IMR-90 (cell line): ENCODE data around the gene SAMD8. TPM values are rescaled to one million over a fixed set of nuclear protein-coding genes. Genes with fewer than 3 reads are reported as not detected.
"Not testable (repeated sequence)": the region's sequence is repeated elsewhere in the genome, so short reads cannot be mapped to it uniquely, and the experiment has no call there.

Experiments
- ATAC-seq: fragments of 200-7000 bp; cut with Tn5 transposase; 2 replicates; pipeline ENCODE4 v1.9.1; 2020; ENCODE audit warnings: low read depth, mild to moderate bottlenecking, moderate library complexity
- BruUV-seq: library from RNA; stranded (reverse); fragments of 400-500 nt; replicated peaks from 2 replicates; lab custom pipeline; 2021; lab: Mats Ljungman, UMichigan
- CTCF ChIA-PET: fragments of 300-600 bp; formaldehyde crosslinking; extraction: SDS; loops from one replicate; lab custom pipeline; 2021; ENCODE audit warnings: antibody characterized with exemption; lab: Yijun Ruan, JAX
- POLR2A ChIA-PET: fragments of 300-600 bp; sonication (Branson Sonifier 250); formaldehyde crosslinking; loops from one replicate; lab custom pipeline; 2022; ENCODE audit warnings: antibody characterized with exemption; ENCODE audit not compliant: unreplicated experiment; lab: Charles Lee
- DNase-seq: peaks from one replicate; pipeline ENCODE4 v3.0.0; 2013
- H2AFZ ChIP-seq: replicated peaks from 2 replicates; pipeline ENCODE3; 2013; ENCODE audit warnings: low read length, mild to moderate bottlenecking; ENCODE audit not compliant: poor library complexity
- H2AK5ac ChIP-seq: 2 replicates; pipeline ENCODE4 v1.6.1; 2013; ENCODE audit warnings: low read depth, low read length, inconsistent platforms
- H2AK9ac ChIP-seq: replicated peaks from 2 replicates; pipeline ENCODE3; 2013; ENCODE audit warnings: mild to moderate bottlenecking, low read depth, low read length, moderate library complexity; ENCODE audit not compliant: poor library complexity
- H2BK120ac ChIP-seq: 2 replicates; pipeline ENCODE4 v1.6.1; 2013; ENCODE audit warnings: low read depth, low read length, inconsistent platforms
- H2BK15ac ChIP-seq: 3 replicates; pipeline ENCODE4 v1.6.1; 2013; ENCODE audit warnings: low read depth, low read length, inconsistent platforms
- H2BK20ac ChIP-seq: 2 replicates; pipeline ENCODE4 v1.6.1; 2013; ENCODE audit warnings: low read depth, mild to moderate bottlenecking, inconsistent platforms, low read length, moderate library complexity
- H2BK5ac ChIP-seq: 2 replicates; pipeline ENCODE4 v1.6.1; 2013; ENCODE audit warnings: mild to moderate bottlenecking, low read depth, low read length, inconsistent platforms; ENCODE audit not compliant: poor library complexity, severe bottlenecking
- H3K14ac ChIP-seq: replicated peaks from 2 replicates; pipeline ENCODE4 v1.6.1; 2013; ENCODE audit warnings: low read depth, low read length, inconsistent platforms
- H3K18ac ChIP-seq: 2 replicates; pipeline ENCODE4 v1.6.1; 2013; ENCODE audit warnings: low read depth, low read length, control low read depth
- H3K23ac ChIP-seq: 2 replicates; pipeline ENCODE4 v1.6.1; 2013; ENCODE audit warnings: low read depth, low read length, inconsistent platforms
- H3K27ac ChIP-seq: 2 replicates; pipeline ENCODE4 v1.5.1; 2013; ENCODE audit warnings: mild to moderate bottlenecking, control low read depth, low read length; ENCODE audit not compliant: insufficient read depth
- H3K27me3 ChIP-seq: 2 replicates; pipeline ENCODE4 v1.6.1; 2013; ENCODE audit warnings: low read length; ENCODE audit not compliant: control insufficient read depth, insufficient read depth
- H3K36me3 ChIP-seq: 2 replicates; pipeline ENCODE4 v1.6.1; 2013; ENCODE audit warnings: low read length, mixed read lengths; ENCODE audit not compliant: control insufficient read depth, insufficient read depth
- H3K4ac ChIP-seq: 2 replicates; pipeline ENCODE4 v1.6.1; 2013; ENCODE audit warnings: low read depth, low read length, inconsistent platforms
- H3K4me1 ChIP-seq: 2 replicates; pipeline ENCODE4 v1.6.1; 2013; ENCODE audit warnings: low read length, mixed read lengths; ENCODE audit not compliant: control insufficient read depth, insufficient read depth
- H3K4me2 ChIP-seq: 2 replicates; pipeline ENCODE4 v1.6.1; 2013; ENCODE audit warnings: low read depth, mild to moderate bottlenecking, control low read depth, low read length, moderate library complexity
- H3K4me3 ChIP-seq: 2 replicates; pipeline ENCODE4 v1.5.1; 2013; ENCODE audit warnings: low read depth, mild to moderate bottlenecking, control low read depth, low read length, moderate library complexity; ENCODE audit not compliant: insufficient read depth
- H3K56ac ChIP-seq: 2 replicates; pipeline ENCODE4 v1.6.1; 2013; ENCODE audit warnings: low read length, inconsistent platforms; ENCODE audit not compliant: insufficient read depth; ENCODE audit errors: extremely low read depth
- H3K79me1 ChIP-seq, 2 experiments: 2 replicates each; pipeline ENCODE4 v1.6.1; 2013; ENCODE audit warnings: low read length in 2 of 2, inconsistent platforms in 1 of 2, low read depth in 1 of 2
- H3K9ac ChIP-seq: 2 replicates; pipeline ENCODE4 v1.6.1; 2013; ENCODE audit warnings: low read depth, low read length, control low read depth
- H3K9me1 ChIP-seq: 2 replicates; pipeline ENCODE4 v1.6.1; 2013; ENCODE audit warnings: low read length, inconsistent platforms; ENCODE audit not compliant: insufficient read depth
- H3K9me3 ChIP-seq: 2 replicates; pipeline ENCODE4 v1.6.1; 2013; ENCODE audit warnings: low read length; ENCODE audit not compliant: control insufficient read depth, insufficient read depth
- H4K20me1 ChIP-seq: 2 replicates; pipeline ENCODE4 v1.6.1; 2013; ENCODE audit warnings: low read length, inconsistent platforms; ENCODE audit not compliant: insufficient read depth
- H4K5ac ChIP-seq: 2 replicates; pipeline ENCODE4 v1.6.1; 2013; ENCODE audit warnings: mild to moderate bottlenecking, low read depth, low read length, control low read depth
- H4K8ac ChIP-seq, 2 experiments: 2 replicates each; pipeline ENCODE4 v1.6.1; 2013; ENCODE audit warnings: low read depth in 2 of 2, low read length in 2 of 2, control low read depth in 1 of 2, inconsistent platforms in 1 of 2
- H4K91ac ChIP-seq: 2 replicates; pipeline ENCODE4 v1.6.1; 2013; ENCODE audit warnings: low read depth, low read length, inconsistent platforms; ENCODE audit not compliant: insufficient read depth
- RCOR1 ChIP-seq: IDR thresholded peaks from 2 replicates; pipeline ENCODE4 v1.6.1; 2012; ENCODE audit warnings: mild to moderate bottlenecking, low read length, improper control_type of control experiment; ENCODE audit not compliant: insufficient replicate concordance
- WGBS, 2 experiments: methylation state at CpG; one replicate each; pipeline versions ENCODE4 v1.1.5 to v1.1.7; 2013; ENCODE audit warnings: missing lambda C conversion rate in 2 of 2; ENCODE audit not compliant: insufficient read length in 1 of 2; ENCODE audit errors: extremely low coverage in 2 of 2; 5-methylcytosine and 5-hydroxymethylcytosine counted together
- dilution Hi-C: fragments of 300-500 bp; cut with HindIII; formaldehyde crosslinking; loops from one replicate; pipeline ENCODE4 v1.14.3; 2018; ENCODE audit warnings: low sequenced_read_pairs; ENCODE audit not compliant: unreplicated experiment
- in situ Hi-C: fragments of 300-500 bp; cut with MboI; formaldehyde crosslinking; loops from 3 replicates; pipeline ENCODE4 v1.14.3; 2019; ENCODE audit warnings: low sequenced_read_pairs, inconsistent platforms, mixed read lengths
- intact Hi-C: fragments of 100-400 bp; cut with micrococcal nuclease; formaldehyde crosslinking; loops from 2 replicates; pipeline ENCODE4 v1.10.0; 2022
- polyA plus RNA-seq, 3 experiments: library from polyadenylated mRNA; depleted of rRNA; stranded (reverse); fragments of >200 nt; gene quantifications; 2 replicates each; pipeline ENCODE4 v1.2.3, GENCODE V29; 2012; ENCODE audit warnings: low replicate concordance in 1 of 3
- total RNA-seq: library from RNA; depleted of rRNA; stranded (reverse); fragments of >200 nt; gene quantifications from 2 replicates; pipeline ENCODE4 v1.2.3, GENCODE V29; 2012

SAMD8 gene
- total and polyA plus RNA-seq, 2 of the 4 experiments (the other 2 are of a cell fraction): 10.1 to 28.7 TPM

DNA sequence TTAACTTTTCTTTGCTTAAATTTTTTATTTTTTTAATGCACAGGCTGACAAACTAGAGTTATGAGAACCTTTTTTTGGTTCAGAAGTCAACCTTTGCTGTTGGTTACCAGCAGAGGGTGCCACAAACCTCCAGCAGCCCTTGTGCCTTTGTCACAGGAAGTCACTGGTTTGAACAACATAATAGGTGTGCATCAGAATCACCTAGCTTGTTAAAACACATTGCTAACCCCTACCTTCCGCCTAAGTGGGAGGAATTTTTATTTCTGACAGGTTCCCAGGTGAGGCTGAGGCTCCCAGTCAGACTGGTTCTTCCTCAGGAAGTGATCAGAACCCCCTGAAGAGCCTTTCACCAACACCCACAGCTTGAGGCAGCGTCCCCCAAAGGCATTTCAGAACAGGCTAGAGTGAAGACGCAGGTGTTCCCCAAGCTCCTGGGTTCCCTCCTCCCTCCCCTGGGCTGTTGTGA, 76.5 kb downstream of the SAMD8 start (continued):
- TF ChIP-seq RCOR1: no peak

DNA sequence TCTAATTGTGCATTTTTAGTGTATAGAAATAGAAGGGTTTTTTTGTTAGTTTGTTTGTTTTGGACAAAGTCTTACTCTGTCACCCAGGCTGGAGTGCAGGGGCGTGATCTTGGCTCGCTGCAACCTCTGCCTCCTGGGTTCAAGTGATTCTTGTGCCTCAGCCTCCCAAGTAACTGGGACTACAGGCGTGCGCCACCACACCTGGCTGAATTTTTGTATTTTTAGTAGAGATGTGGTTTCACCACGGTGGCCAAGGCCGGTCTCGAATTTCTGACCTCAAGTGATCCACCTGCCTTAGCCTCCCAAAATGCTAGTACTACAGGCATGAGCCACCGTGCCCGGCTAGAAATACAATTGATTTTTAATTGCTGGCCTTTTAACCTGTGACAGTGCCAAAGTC, 77.1 kb downstream of the SAMD8 start:
- H2AK9ac ChIP-seq, H3K23ac ChIP-seq, H3K9me3 ChIP-seq, H4K91ac ChIP-seq, H3K27me3 ChIP-seq, H3K18ac ChIP-seq, H3K9ac ChIP-seq, H3K4me3 ChIP-seq, H3K4ac ChIP-seq, POLR2A ChIA-PET, H2AFZ ChIP-seq, H2BK15ac ChIP-seq, DNase-seq, H2BK20ac ChIP-seq, H4K5ac ChIP-seq, H3K56ac ChIP-seq, H2BK120ac ChIP-seq, dilution Hi-C loops, BruUV-seq, H3K27ac ChIP-seq, H3K36me3 ChIP-seq, H2AK5ac ChIP-seq, H3K4me2 ChIP-seq, H4K8ac ChIP-seq, H2BK5ac ChIP-seq, H4K20me1 ChIP-seq, H3K14ac ChIP-seq, ATAC-seq: not testable (repeated sequence)
- in situ Hi-C loops: loop anchor here (5.0 kb wide), 1 partner anchor 39 kb away; no protein-coding TSS in a partner anchor
- peaks cover 19% of the 10 kb centered on the region for H3K4me1 ChIP-seq
- CTCF ChIA-PET: interaction anchor here (0.6 to 1.4 kb wide), 4 partner anchors 22 to 46 kb away, joined by 3 to 7 read pairs (median 4); partner anchors contain the start of gene VDAC2
- 100% methylated on average over 4 of the region's 9 CpGs; no CpG with 5 or more reads in 1 of the 2 experiments for WGBS, 2 experiments
- peaks cover 15% of the 10 kb centered on the region for H3K9me1 ChIP-seq
- intact Hi-C loops: loop anchor here (1.0 kb wide), 1 partner anchor 42 kb away; no protein-coding TSS in a partner anchor
- peaks cover 14 to 29% of the 10 kb centered on the region in 2 experiments; a peak in 3 of 4 replicates for H3K79me1 ChIP-seq
